B cell (primary cell): ENCODE data around the gene TMEM130.

Source experiments
- EZH2 ChIP-seq: IDR thresholded peaks from 2 replicates; pipeline ENCODE4 v1.6.1; 2012; ENCODE audit warnings: borderline replicate concordance, low read depth, mild to moderate bottlenecking, moderate library complexity, low read length; ENCODE audit not compliant: insufficient read depth, poor library complexity, severe bottlenecking
- TF ChIP-seq, protein P1 (sequence below): fragments of 200-600 bp; IDR thresholded peaks from one replicate; pipeline ENCODE4 v1.8.0; 2022; ENCODE audit warnings: antibody characterized with exemption, mild to moderate bottlenecking

GRCh38 chr7:98863601-98864000, 6.2 kb downstream of the TMEM130 start:
- TF ChIP-seq EZH2: no peak
- TF ChIP-seq, protein P1, sequence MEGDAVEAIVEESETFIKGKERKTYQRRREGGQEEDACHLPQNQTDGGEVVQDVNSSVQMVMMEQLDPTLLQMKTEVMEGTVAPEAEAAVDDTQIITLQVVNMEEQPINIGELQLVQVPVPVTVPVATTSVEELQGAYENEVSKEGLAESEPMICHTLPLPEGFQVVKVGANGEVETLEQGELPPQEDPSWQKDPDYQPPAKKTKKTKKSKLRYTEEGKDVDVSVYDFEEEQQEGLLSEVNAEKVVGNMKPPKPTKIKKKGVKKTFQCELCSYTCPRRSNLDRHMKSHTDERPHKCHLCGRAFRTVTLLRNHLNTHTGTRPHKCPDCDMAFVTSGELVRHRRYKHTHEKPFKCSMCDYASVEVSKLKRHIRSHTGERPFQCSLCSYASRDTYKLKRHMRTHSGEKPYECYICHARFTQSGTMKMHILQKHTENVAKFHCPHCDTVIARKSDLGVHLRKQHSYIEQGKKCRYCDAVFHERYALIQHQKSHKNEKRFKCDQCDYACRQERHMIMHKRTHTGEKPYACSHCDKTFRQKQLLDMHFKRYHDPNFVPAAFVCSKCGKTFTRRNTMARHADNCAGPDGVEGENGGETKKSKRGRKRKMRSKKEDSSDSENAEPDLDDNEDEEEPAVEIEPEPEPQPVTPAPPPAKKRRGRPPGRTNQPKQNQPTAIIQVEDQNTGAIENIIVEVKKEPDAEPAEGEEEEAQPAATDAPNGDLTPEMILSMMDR: no peak
